ENCODE measurements around the gene FGF22.
"Not testable (repeated sequence)": the region's sequence is repeated elsewhere in the genome, so short reads cannot be mapped to it uniquely, and the experiment has no call there.

The FGF22 gene
- 0 to 0.90 reads per million in 2 experiments for total RNA-seq

- DNase-seq (ENCODE audit: low read depth), result peak; percentile 96
Measured at GRCh38 chr19:639253-640160, at the start of gene FGF22. Gene FGF22 (plus strand): TSS chr19:639879. CDS start chr19:639926, 47 bp downstream.

- no peak for DNase-seq (ENCODE audit: low read depth)
Measured at GRCh38 chr19:590396-590745, 49.3 kb upstream of the FGF22 start.

GRCh38 chr19:590750-591098 is 49.0 kb upstream of the FGF22 start:
- no peak for DNase-seq (ENCODE audit: low read depth)

- no peak for DNase-seq (ENCODE audit: low read depth)
Measured at GRCh38 chr19:591099-591958, 48.4 kb upstream of the FGF22 start.

GRCh38 chr19:592101-592500 is 47.6 kb upstream of the FGF22 start:
- no peak for DNase-seq (ENCODE audit: low read depth)

- no peak for DNase-seq (ENCODE audit: low read depth)
Measured at GRCh38 chr19:593055-593454, 46.6 kb upstream of the FGF22 start.

GRCh38 chr19:593505-593904 is 46.2 kb upstream of the FGF22 start:
- DNase-seq (ENCODE audit: low read depth), result no peak

- DNase-seq (ENCODE audit: low read depth), result no peak
Measured at GRCh38 chr19:594265-594870, 45.3 kb upstream of the FGF22 start.

- DNase-seq (ENCODE audit: low read depth), result no peak
Measured at GRCh38 chr19:595326-596262, 44.1 kb upstream of the FGF22 start.

- no peak for DNase-seq (ENCODE audit: low read depth)
Measured at GRCh38 chr19:596263-596655, 43.4 kb upstream of the FGF22 start.

GRCh38 chr19:597406-598315 is 42.0 kb upstream of the FGF22 start:
- no peak for DNase-seq (ENCODE audit: low read depth)

GRCh38 chr19:601310-601709 is 38.4 kb upstream of the FGF22 start:
- no peak for DNase-seq (ENCODE audit: low read depth)

GRCh38 chr19:601790-602189 is 37.9 kb upstream of the FGF22 start:
- DNase-seq (ENCODE audit: low read depth), result no peak

- DNase-seq (ENCODE audit: low read depth), result no peak
Measured at GRCh38 chr19:602391-603301, 37.0 kb upstream of the FGF22 start.

- DNase-seq (ENCODE audit: low read depth), result not testable (repeated sequence)
Measured at GRCh38 chr19:603302-603639, 36.4 kb upstream of the FGF22 start.

GRCh38 chr19:603779-604178 is 35.9 kb upstream of the FGF22 start:
- not testable (repeated sequence) for DNase-seq (ENCODE audit: low read depth)

GRCh38 chr19:604355-604754 is 35.3 kb upstream of the FGF22 start:
- no peak for DNase-seq (ENCODE audit: low read depth)

GRCh38 chr19:605061-605971 is 34.4 kb upstream of the FGF22 start:
- DNase-seq (ENCODE audit: low read depth), result not testable (repeated sequence)
